GM19099 (cell line): ENCODE results near the gene MSL1.

ENCODE experiments used
- POLR2A ChIP-seq: IDR thresholded peaks from 3 replicates; pipeline ENCODE4 v1.6.1; 2011; ENCODE audit warnings: low read depth; ENCODE audit not compliant: insufficient read length; ENCODE audit errors: extremely low read depth

The MSL1 gene

GRCh38 chr17:40087049-40087794 lies 34.5 kb upstream of the MSL1 start:
- no peak for TF ChIP-seq POLR2A

GRCh38 chr17:40087903-40088718 lies 33.7 kb upstream of the MSL1 start:
- TF ChIP-seq POLR2A = no peak

- no peak for TF ChIP-seq POLR2A
Observed at GRCh38 chr17:40089077-40089895, 32.5 kb upstream of the MSL1 start.

GRCh38 chr17:40090237-40091119 lies 31.3 kb upstream of the MSL1 start:
- TF ChIP-seq POLR2A = no peak

- TF ChIP-seq POLR2A = no peak
Observed at GRCh38 chr17:40091691-40092397, 29.9 kb upstream of the MSL1 start.

- no peak for TF ChIP-seq POLR2A
Observed at GRCh38 chr17:40092581-40092980, 29.2 kb upstream of the MSL1 start.

GRCh38 chr17:40093005-40093579 lies 28.7 kb upstream of the MSL1 start:
- no peak for TF ChIP-seq POLR2A

GRCh38 chr17:40093580-40094201 lies 28.1 kb upstream of the MSL1 start:
- TF ChIP-seq POLR2A = no peak

- TF ChIP-seq POLR2A = no peak
Observed at GRCh38 chr17:40094874-40095273, 26.9 kb upstream of the MSL1 start.

- TF ChIP-seq POLR2A = no peak
Observed at GRCh38 chr17:40095351-40095943, 26.3 kb upstream of the MSL1 start.

GRCh38 chr17:40095944-40096791 lies 25.6 kb upstream of the MSL1 start:
- peak; percentile 31 for TF ChIP-seq POLR2A

- no peak for TF ChIP-seq POLR2A
Observed at GRCh38 chr17:40097087-40097486, 24.7 kb upstream of the MSL1 start.
